Muscle layer of duodenum (tissue), 2 donors: ENCODE data around the gene GOLGA6L26.
A peak's percentile ranks its signal among the peaks of the same experiment; 100 is the strongest.
"Not testable (repeated sequence)": the region's sequence is repeated elsewhere in the genome, so short reads cannot be mapped to it uniquely, and the experiment has no call there.

ENCODE experiments used
- H3K27ac ChIP-seq: one replicate; pipeline ENCODE4 v1.7.0; 2013; ENCODE audit warnings: mild to moderate bottlenecking, low read length
- H3K27me3 ChIP-seq: one replicate; pipeline ENCODE4 v1.7.0; 2013; ENCODE audit warnings: low read depth, mild to moderate bottlenecking, control low read depth, low read length
- H3K36me3 ChIP-seq, 2 donors: one replicate each; pipeline ENCODE4 v1.7.0; 2013; ENCODE audit warnings: low read length in 2 of 2, control low read depth in 1 of 2, mild to moderate bottlenecking in 1 of 2; ENCODE audit not compliant: insufficient read depth in 2 of 2, control insufficient read depth in 1 of 2
- H3K4me1 ChIP-seq, 2 donors: one replicate each; pipeline ENCODE4 v1.7.0; 2013; ENCODE audit warnings: low read length in 2 of 2, mild to moderate bottlenecking in 2 of 2, control low read depth in 1 of 2, moderate library complexity in 1 of 2; ENCODE audit not compliant: insufficient read depth in 2 of 2, control insufficient read depth in 1 of 2
- H3K4me3 ChIP-seq, 2 donors: one replicate each; pipeline ENCODE4 v1.7.0; 2013; ENCODE audit warnings: low read length in 2 of 2, low read depth in 1 of 2, mild to moderate bottlenecking in 1 of 2
- H3K9me3 ChIP-seq, 2 donors: one replicate each; pipeline ENCODE4 v1.7.0; 2013; ENCODE audit warnings: low read length in 2 of 2, control low read depth in 1 of 2, mild to moderate bottlenecking in 1 of 2; ENCODE audit not compliant: control insufficient read depth in 1 of 2
- donor health status: healthy.

Gene GOLGA6L26

GRCh38 chr15:23362622-23363021 lies 28.6 kb upstream of the GOLGA6L26 start:
- not testable (repeated sequence) for H3K9me3 ChIP-seq, H3K4me3 ChIP-seq, H3K27ac ChIP-seq, H3K4me1 ChIP-seq, H3K36me3 ChIP-seq, H3K27me3 ChIP-seq

- not testable (repeated sequence) for H3K36me3 ChIP-seq, H3K4me1 ChIP-seq, H3K27ac ChIP-seq, H3K4me3 ChIP-seq, H3K9me3 ChIP-seq, H3K27me3 ChIP-seq
These were observed 20.5 kb upstream of the GOLGA6L26 start, which contains the start of gene GOLGA8S for GRCh38 chr15:23354448-23354847. Gene GOLGA8S, plus strand, starts transcription at chr15:23354748. Its CDS starts 62 bp downstream, at chr15:23354810.

- H3K27ac ChIP-seq, H3K27me3 ChIP-seq, H3K4me1 ChIP-seq, H3K9me3 ChIP-seq, H3K4me3 ChIP-seq: not testable (repeated sequence)
- H3K36me3 ChIP-seq: peaks cover 0 to 20% of the 10 kb centered on the region in 2 donors
These were observed 22.8 kb downstream of the GOLGA6L26 start for GRCh38 chr15:23311233-23311632.

- H3K4me3 ChIP-seq, H3K27ac ChIP-seq, H3K9me3 ChIP-seq, H3K27me3 ChIP-seq: not testable (repeated sequence)
- Histone ChIP-seq H3K36me3 (peaks cover 0 to 14% of the 10 kb centered on the region in 2 donors), H3K4me1 (peaks cover 0 to 13% of the 10 kb centered on the region in 2 donors)
These were observed 28.1 kb downstream of the GOLGA6L26 start for GRCh38 chr15:23305921-23306320.

GRCh38 chr15:23304805-23305204 lies 29.2 kb downstream of the GOLGA6L26 start:
- H3K4me3 ChIP-seq, H3K27me3 ChIP-seq, H3K9me3 ChIP-seq, H3K36me3 ChIP-seq, H3K27ac ChIP-seq: not testable (repeated sequence)
- peaks cover 0 to 13% of the 10 kb centered on the region in 2 donors for H3K4me1 ChIP-seq

GRCh38 chr15:23304267-23304666 lies 29.7 kb downstream of the GOLGA6L26 start:
- Histone ChIP-seq H3K4me1 (peaks cover 0 to 13% of the 10 kb centered on the region in 2 donors), H3K4me3 (peak overlapping the region in 1 of 2 donors; percentile 58)
- not testable (repeated sequence) for H3K27ac ChIP-seq, H3K27me3 ChIP-seq, H3K36me3 ChIP-seq, H3K9me3 ChIP-seq

- H3K27me3 ChIP-seq, H3K9me3 ChIP-seq, H3K27ac ChIP-seq, H3K36me3 ChIP-seq: not testable (repeated sequence)
- Histone ChIP-seq H3K4me1 (peaks cover 0 to 13% of the 10 kb centered on the region in 2 donors), H3K4me3 (peak overlapping the region in 1 of 2 donors; percentile 58)
These were observed 30.3 kb downstream of the GOLGA6L26 start for GRCh38 chr15:23303654-23304053.

GRCh38 chr15:23303246-23303645 lies 30.8 kb downstream of the GOLGA6L26 start:
- H3K4me1 ChIP-seq: peaks cover 0 to 13% of the 10 kb centered on the region in 2 donors
- H3K9me3 ChIP-seq, H3K27me3 ChIP-seq, H3K36me3 ChIP-seq, H3K27ac ChIP-seq, H3K4me3 ChIP-seq: not testable (repeated sequence)
